CD4-positive, alpha-beta T cell (primary cell): ENCODE results near the gene PHACTR4. TPM values are rescaled to one million over a fixed set of nuclear protein-coding genes. Genes with fewer than 3 reads are reported as not detected.

Source experiments
- ATAC-seq: fragments of 200-7000 bp; cut with Tn5 transposase; one replicate; pipeline ENCODE4 v1.10.0; 2022; ENCODE audit warnings: mild to moderate bottlenecking; ENCODE audit not compliant: poor library complexity
- CTCF ChIA-PET: fragments of 350-600 bp; sonication (Branson Sonifier 250); formaldehyde crosslinking; loops from one replicate; lab custom pipeline; 2021; ENCODE audit warnings: antibody characterized with exemption, inconsistent platforms; lab: Charles Lee
- POLR2A ChIA-PET: fragments of 350-600 bp; sonication (Branson Sonifier 250); formaldehyde crosslinking; loops from one replicate; lab custom pipeline; 2021; ENCODE audit warnings: antibody characterized with exemption, inconsistent platforms; lab: Charles Lee
- DNase-seq, 14 experiments: peaks; one replicate each; pipeline ENCODE4 v3.0.0-alpha.2; 2013 to 2020; ENCODE audit warnings: mixed read lengths in 2 of 14
- H3K27ac ChIP-seq, 2 donors: one replicate each; pipeline versions ENCODE4 v1.5.1 to v1.7.0; 2013; ENCODE audit warnings: low read length in 2 of 2, low read depth in 1 of 2, mild to moderate bottlenecking in 1 of 2
- H3K27me3 ChIP-seq, 2 experiments: 1 replicate in 1 of 2; 2 replicates in 1 of 2; pipeline versions ENCODE4 v1.6.1 to v1.7.0; 2013; ENCODE audit warnings: low read length in 2 of 2, control low read depth in 1 of 2, mild to moderate bottlenecking in 1 of 2, moderate library complexity in 1 of 2; ENCODE audit not compliant: insufficient read depth in 2 of 2, control insufficient read depth in 1 of 2
- H3K36me3 ChIP-seq: one replicate; pipeline ENCODE4 v1.6.1; 2013; ENCODE audit warnings: low read length, control low read depth; ENCODE audit not compliant: insufficient read depth
- H3K4me1 ChIP-seq: one replicate; pipeline ENCODE4 v1.6.1; 2013; ENCODE audit warnings: low read length, control low read depth; ENCODE audit not compliant: insufficient read depth
- H3K4me3 ChIP-seq: one replicate; pipeline ENCODE4 v1.5.1; 2013; ENCODE audit warnings: mild to moderate bottlenecking, low read length, moderate library complexity
- H3K9me3 ChIP-seq, 2 experiments: 1 replicate in 1 of 2; 2 replicates in 1 of 2; pipeline versions ENCODE4 v1.6.1 to v1.7.0; 2013; ENCODE audit warnings: low read length in 2 of 2, mild to moderate bottlenecking in 2 of 2, control low read depth in 1 of 2, moderate library complexity in 1 of 2; ENCODE audit not compliant: control insufficient read depth in 1 of 2, insufficient read depth in 1 of 2
- H3K27ac Mint-ChIP-seq: one replicate; pipeline ENCODE4 v1.8.0; 2020; ENCODE audit warnings: mixed read lengths
- H3K27me3 Mint-ChIP-seq: one replicate; pipeline ENCODE4 v1.8.0; 2021; ENCODE audit warnings: mixed read lengths
- H3K36me3 Mint-ChIP-seq: one replicate; pipeline ENCODE4 v1.8.0; 2021; ENCODE audit warnings: low read depth, mixed read lengths
- H3K4me1 Mint-ChIP-seq: one replicate; pipeline ENCODE4 v1.8.0; 2021; ENCODE audit warnings: low read depth, mixed read lengths
- H3K4me3 Mint-ChIP-seq: one replicate; pipeline ENCODE4 v1.8.0; 2020; ENCODE audit warnings: mild to moderate bottlenecking, mixed read lengths
- H3K9me3 Mint-ChIP-seq: one replicate; pipeline ENCODE4 v1.8.0; 2020; ENCODE audit warnings: mixed read lengths
- CTCF ChIP-seq: fragments of 200-600 bp; IDR thresholded peaks from one replicate; pipeline ENCODE4 v1.8.0; 2022; ENCODE audit warnings: antibody characterized with exemption, mild to moderate bottlenecking
- intact Hi-C, 2 experiments: fragments of 100-400 bp; cut with DNase I in 1 of 2; cut with micrococcal nuclease in 1 of 2; formaldehyde crosslinking; loops; one replicate each; pipeline versions ENCODE4 v1.15.1 to v1.9.0; 2023 to 2025; cut with DNase I, micrococcal nuclease
- total RNA-seq, 174 experiments: library from RNA in 2 of 174; stranded (reverse) in 2 of 174; gene quantifications; one replicate each; pipeline ENCODE4 v1.2.3 and lab custom pipeline; 2021 to 2026

Gene PHACTR4
- total RNA-seq, 2 experiments from 2014 or later: 26.0 to 26.3 TPM

DNA sequence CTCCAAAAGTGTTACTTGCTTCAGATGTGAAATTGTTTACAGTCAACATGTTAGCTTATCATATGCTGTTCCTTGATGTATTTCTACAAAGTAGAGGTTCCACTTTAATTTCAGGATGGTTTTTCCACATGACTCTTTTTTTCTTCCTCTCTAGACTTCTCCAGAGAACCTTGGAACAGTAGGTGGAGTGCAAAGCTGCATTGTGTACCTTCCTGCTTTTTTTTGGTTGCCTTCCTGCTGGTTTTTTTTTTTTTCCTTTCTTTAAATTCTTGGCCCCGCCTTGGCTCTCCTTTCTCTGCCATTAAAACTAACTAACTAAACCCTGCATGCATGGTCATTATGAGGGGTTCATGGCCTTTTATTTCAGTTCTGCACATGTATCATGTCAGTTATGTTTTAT, 88.1 kb downstream of the PHACTR4 start:
- intact Hi-C loops: no loop called here
- Histone ChIP-seq H3K36me3 (peaks cover 12% of the 10 kb centered on the region), H3K4me1 (peaks cover 2% of the 10 kb centered on the region), H3K27ac (no peak overlapping the region), H3K9me3 (no peaks in the 10 kb centered on the region), H3K4me3 (no peak overlapping the region), H3K27me3 (no peaks in the 10 kb centered on the region)
- no peaks in the 10 kb centered on the region for H3K9me3 Mint-ChIP-seq
- CTCF ChIA-PET: no interaction called here
- no peak overlapping the region for H3K27ac Mint-ChIP-seq
- no peak overlapping the region for H3K4me3 Mint-ChIP-seq
- no peak for TF ChIP-seq CTCF
- no peaks in the 10 kb centered on the region for H3K27me3 Mint-ChIP-seq
- POLR2A ChIA-PET: no interaction called here
- peaks cover 10% of the 10 kb centered on the region for H3K4me1 Mint-ChIP-seq
- ATAC-seq: no peak
- no peak for DNase-seq
- H3K36me3 Mint-ChIP-seq: peaks cover 30% of the 10 kb centered on the region

DNA sequence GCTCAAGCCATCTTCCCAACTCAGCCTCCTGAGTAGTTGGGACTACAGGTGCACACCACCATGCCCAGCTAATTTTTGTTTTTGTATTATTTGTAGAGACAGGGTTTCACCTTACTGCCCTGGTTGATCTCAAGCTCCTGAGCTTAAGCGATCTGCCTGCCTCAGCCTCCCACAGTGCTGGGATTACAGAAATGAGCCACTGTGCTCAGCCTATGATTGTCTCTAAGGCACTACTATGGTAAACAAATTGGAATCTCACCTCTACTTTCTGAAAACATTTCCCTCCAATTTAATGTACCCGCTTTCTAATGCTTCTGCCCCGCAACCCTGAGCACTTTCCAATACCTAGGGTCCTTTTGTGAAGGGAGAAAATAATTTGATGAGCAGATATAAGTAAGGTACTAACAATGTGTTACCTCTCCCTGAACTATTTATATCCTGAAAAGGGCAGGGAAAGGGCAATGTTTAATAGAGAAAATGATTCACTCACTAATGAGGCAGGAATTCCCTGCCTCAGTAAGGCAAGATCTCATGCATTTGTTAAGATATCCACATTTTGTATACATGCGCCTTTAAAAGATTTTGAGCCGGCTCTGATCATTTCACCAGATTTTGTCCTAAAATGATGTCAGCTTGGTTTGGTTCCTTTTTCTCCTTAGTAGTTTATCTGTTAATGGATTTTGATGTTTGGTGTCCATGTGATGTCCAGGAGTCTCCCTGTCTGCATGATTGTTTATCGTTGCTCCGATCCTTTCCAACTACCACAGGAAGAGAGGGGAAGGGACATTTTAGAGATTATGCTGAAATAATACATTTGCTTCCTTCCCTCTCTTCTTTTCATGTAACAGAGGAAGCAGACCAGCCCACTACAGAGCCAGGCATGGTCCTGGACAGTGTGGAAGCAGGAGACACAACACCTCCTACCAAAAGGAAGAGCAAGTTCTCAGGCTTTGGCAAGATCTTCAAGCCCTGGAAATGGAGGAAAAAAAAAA, 89.0 kb downstream of the PHACTR4 start:
- TF ChIP-seq CTCF: no peak
- ChIA-PET POLR2A (no interaction called here), CTCF (no interaction called here)
- peaks cover 10% of the 10 kb centered on the region for H3K4me1 Mint-ChIP-seq
- Histone ChIP-seq H3K9me3 (no peaks in the 10 kb centered on the region), H3K36me3 (peaks cover 18% of the 10 kb centered on the region), H3K27ac (no peak overlapping the region), H3K4me1 (peaks cover 2% of the 10 kb centered on the region), H3K4me3 (no peak overlapping the region), H3K27me3 (no peaks in the 10 kb centered on the region)
- intact Hi-C loops: no loop called here
- no peaks in the 10 kb centered on the region for H3K9me3 Mint-ChIP-seq
- H3K27ac Mint-ChIP-seq: no peak overlapping the region
- H3K27me3 Mint-ChIP-seq: no peaks in the 10 kb centered on the region
- H3K4me3 Mint-ChIP-seq: no peak overlapping the region
- ATAC-seq: no peak
- DNase-seq: no peak
- H3K36me3 Mint-ChIP-seq: peaks cover 35% of the 10 kb centered on the region

- TF ChIP-seq CTCF: no peak
- H3K4me1 Mint-ChIP-seq: no peaks in the 10 kb centered on the region
- peaks cover 46% of the 10 kb centered on the region for H3K36me3 Mint-ChIP-seq
- ChIA-PET POLR2A (no interaction called here), CTCF (no interaction called here)
- no peaks in the 10 kb centered on the region for H3K27me3 Mint-ChIP-seq
- Histone ChIP-seq H3K9me3 (no peaks in the 10 kb centered on the region), H3K27me3 (no peaks in the 10 kb centered on the region), H3K4me1 (no peaks in the 10 kb centered on the region), H3K4me3 (no peak overlapping the region), H3K36me3 (peaks cover 45% of the 10 kb centered on the region), H3K27ac (no peak overlapping the region)
- no peak for DNase-seq
- intact Hi-C loops: no loop called here
- ATAC-seq: no peak
- no peak overlapping the region for H3K27ac Mint-ChIP-seq
- H3K9me3 Mint-ChIP-seq: no peaks in the 10 kb centered on the region
- no peak overlapping the region for H3K4me3 Mint-ChIP-seq
Observed at GRCh38 chr1:28466226-28466778, 96.8 kb downstream of the PHACTR4 start.
